HEK293 (cell line): ENCODE results near the gene TAS1R3.
A peak's percentile ranks its signal among the peaks of the same experiment; 100 is the strongest.

ENCODE experiments used
- BCL11B ChIP-seq: fragments of 450-650 bp; formaldehyde crosslinking; IDR thresholded peaks from 2 replicates; pipeline ENCODE4 v1.5.1; 2016; ENCODE audit warnings: low read depth, missing biosample characterization, missing genetic modification characterization
- GLI4 ChIP-seq: fragments of 450-650 bp; formaldehyde crosslinking; IDR thresholded peaks from 2 replicates; pipeline ENCODE4 v1.5.1; 2016; ENCODE audit warnings: missing biosample characterization, missing genetic modification characterization
- GLIS1 ChIP-seq: fragments of 450-650 bp; formaldehyde crosslinking; IDR thresholded peaks from 2 replicates; pipeline ENCODE4 v1.5.1; 2016; ENCODE audit warnings: missing biosample characterization, missing genetic modification characterization
- OVOL3 ChIP-seq: fragments of 450-650 bp; formaldehyde crosslinking; IDR thresholded peaks from 2 replicates; pipeline ENCODE4 v1.5.1; 2016; ENCODE audit warnings: missing biosample characterization, missing genetic modification characterization
- REPIN1 ChIP-seq: fragments of 450-650 bp; formaldehyde crosslinking; IDR thresholded peaks from 2 replicates; pipeline ENCODE4 v1.5.1; 2017; ENCODE audit warnings: missing biosample characterization, missing genetic modification characterization, low read depth
- ZBTB1 ChIP-seq: fragments of 450-650 bp; formaldehyde crosslinking; IDR thresholded peaks from 2 replicates; pipeline ENCODE4 v1.5.1; 2016; ENCODE audit warnings: missing biosample characterization, missing genetic modification characterization
- ZNF175 ChIP-seq: fragments of 450-650 bp; formaldehyde crosslinking; IDR thresholded peaks from 2 replicates; pipeline ENCODE4 v1.5.1; 2016; ENCODE audit warnings: missing biosample characterization, missing genetic modification characterization
- ZNF19 ChIP-seq: fragments of 450-650 bp; formaldehyde crosslinking; IDR thresholded peaks from 2 replicates; pipeline ENCODE4; 2016; ENCODE audit warnings: missing biosample characterization, missing genetic modification characterization, low read depth
- ZNF266 ChIP-seq: fragments of 450-650 bp; formaldehyde crosslinking; IDR thresholded peaks from 2 replicates; pipeline ENCODE4 v1.5.1; 2016; ENCODE audit warnings: missing biosample characterization, missing genetic modification characterization, low read depth
- ZNF302 ChIP-seq: fragments of 450-650 bp; formaldehyde crosslinking; IDR thresholded peaks from 2 replicates; pipeline ENCODE4 v1.5.1; 2016; ENCODE audit warnings: missing biosample characterization, missing genetic modification characterization, low read depth
- ZNF423 ChIP-seq: fragments of 450-650 bp; formaldehyde crosslinking; IDR thresholded peaks from 2 replicates; pipeline ENCODE4 v1.5.1; 2016; ENCODE audit warnings: missing biosample characterization, missing genetic modification characterization
- ZNF600 ChIP-seq: fragments of 450-650 bp; formaldehyde crosslinking; IDR thresholded peaks from 2 replicates; pipeline ENCODE4 v1.5.1; 2016; ENCODE audit warnings: missing biosample characterization, missing genetic modification characterization
- ZNF610 ChIP-seq: fragments of 450-650 bp; formaldehyde crosslinking; IDR thresholded peaks from 2 replicates; pipeline ENCODE4 v1.5.1; 2016; ENCODE audit warnings: missing biosample characterization, missing genetic modification characterization, borderline replicate concordance
- ZNF624 ChIP-seq: fragments of 450-650 bp; formaldehyde crosslinking; IDR thresholded peaks from 2 replicates; pipeline ENCODE4 v1.5.1; 2017; ENCODE audit warnings: missing biosample characterization, missing genetic modification characterization
- ZNF677 ChIP-seq: fragments of 450-650 bp; IDR thresholded peaks from 2 replicates; pipeline ENCODE4 v1.5.0; 2018; ENCODE audit warnings: missing biosample characterization, mild to moderate bottlenecking, missing genetic modification characterization, moderate library complexity
- ZSCAN23 ChIP-seq: fragments of 450-650 bp; formaldehyde crosslinking; IDR thresholded peaks from 2 replicates; pipeline ENCODE4 v1.5.1; 2016; ENCODE audit warnings: missing biosample characterization, missing genetic modification characterization
- TF ChIP-seq, protein P1 (sequence below): fragments of 450-650 bp; formaldehyde crosslinking; IDR thresholded peaks from 2 replicates; pipeline ENCODE4 v1.5.1; 2016; ENCODE audit warnings: missing biosample characterization, missing genetic modification characterization, low read depth
- TF ChIP-seq, protein P2 (sequence below): fragments of 450-650 bp; formaldehyde crosslinking; IDR thresholded peaks from 2 replicates; pipeline ENCODE4 v1.5.1; 2016; ENCODE audit warnings: missing biosample characterization, missing genetic modification characterization
- TF ChIP-seq, protein P3 (sequence below): fragments of 450-650 bp; formaldehyde crosslinking; IDR thresholded peaks from 2 replicates; pipeline ENCODE4 v1.5.1; 2017; ENCODE audit warnings: missing biosample characterization, missing genetic modification characterization
- TF ChIP-seq, protein P4 (sequence below): fragments of 450-650 bp; formaldehyde crosslinking; IDR thresholded peaks from 2 replicates; pipeline ENCODE4 v1.5.1; 2016; ENCODE audit warnings: missing biosample characterization, missing genetic modification characterization
- TF ChIP-seq, protein P5 (sequence below): fragments of 450-650 bp; formaldehyde crosslinking; IDR thresholded peaks from 2 replicates; pipeline ENCODE4 v1.5.1; 2017; ENCODE audit warnings: missing biosample characterization, missing genetic modification characterization
- TF ChIP-seq, protein P6 (sequence below): fragments of 450-650 bp; formaldehyde crosslinking; IDR thresholded peaks from 2 replicates; pipeline ENCODE4 v1.5.1; 2016; ENCODE audit warnings: missing biosample characterization, missing genetic modification characterization
- TF ChIP-seq, protein P7 (sequence below): fragments of 450-650 bp; formaldehyde crosslinking; IDR thresholded peaks from 2 replicates; pipeline ENCODE4 v1.5.1; 2016; ENCODE audit warnings: missing biosample characterization, missing genetic modification characterization
- TF ChIP-seq, protein P8 (sequence below): fragments of 450-650 bp; formaldehyde crosslinking; IDR thresholded peaks from 2 replicates; pipeline ENCODE4 v1.5.1; 2016; ENCODE audit warnings: missing biosample characterization, missing genetic modification characterization, borderline replicate concordance

Gene TAS1R3

DNA sequence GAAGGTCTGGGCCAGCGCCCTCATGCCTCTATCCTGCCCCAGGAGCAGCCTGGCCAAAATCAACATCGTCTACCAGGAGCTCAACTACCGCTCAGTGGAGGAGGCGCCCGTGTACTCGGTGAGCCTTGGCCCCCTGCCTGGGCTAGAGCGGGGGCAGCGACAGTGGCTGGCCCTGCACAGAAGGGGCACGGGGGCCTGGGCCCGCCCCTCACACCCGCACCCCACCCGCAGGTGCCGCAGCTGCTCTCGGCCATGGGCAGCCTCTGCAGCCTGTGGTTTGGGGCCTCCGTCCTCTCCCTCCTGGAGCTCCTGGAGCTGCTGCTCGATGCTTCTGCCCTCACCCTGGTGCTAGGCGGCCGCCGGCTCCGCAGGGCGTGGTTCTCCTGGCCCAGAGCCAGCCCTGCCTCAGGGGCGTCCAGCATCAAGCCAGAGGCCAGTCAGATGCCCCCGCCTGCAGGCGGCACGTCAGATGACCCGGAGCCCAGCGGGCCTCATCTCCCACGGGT lies 40.0 kb upstream of the TAS1R3 start (continued):
- TF ChIP-seq, protein P1, sequence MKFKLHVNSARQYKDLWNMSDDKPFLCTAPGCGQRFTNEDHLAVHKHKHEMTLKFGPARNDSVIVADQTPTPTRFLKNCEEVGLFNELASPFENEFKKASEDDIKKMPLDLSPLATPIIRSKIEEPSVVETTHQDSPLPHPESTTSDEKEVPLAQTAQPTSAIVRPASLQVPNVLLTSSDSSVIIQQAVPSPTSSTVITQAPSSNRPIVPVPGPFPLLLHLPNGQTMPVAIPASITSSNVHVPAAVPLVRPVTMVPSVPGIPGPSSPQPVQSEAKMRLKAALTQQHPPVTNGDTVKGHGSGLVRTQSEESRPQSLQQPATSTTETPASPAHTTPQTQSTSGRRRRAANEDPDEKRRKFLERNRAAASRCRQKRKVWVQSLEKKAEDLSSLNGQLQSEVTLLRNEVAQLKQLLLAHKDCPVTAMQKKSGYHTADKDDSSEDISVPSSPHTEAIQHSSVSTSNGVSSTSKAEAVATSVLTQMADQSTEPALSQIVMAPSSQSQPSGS: no peak
- TF ChIP-seq, protein P2, sequence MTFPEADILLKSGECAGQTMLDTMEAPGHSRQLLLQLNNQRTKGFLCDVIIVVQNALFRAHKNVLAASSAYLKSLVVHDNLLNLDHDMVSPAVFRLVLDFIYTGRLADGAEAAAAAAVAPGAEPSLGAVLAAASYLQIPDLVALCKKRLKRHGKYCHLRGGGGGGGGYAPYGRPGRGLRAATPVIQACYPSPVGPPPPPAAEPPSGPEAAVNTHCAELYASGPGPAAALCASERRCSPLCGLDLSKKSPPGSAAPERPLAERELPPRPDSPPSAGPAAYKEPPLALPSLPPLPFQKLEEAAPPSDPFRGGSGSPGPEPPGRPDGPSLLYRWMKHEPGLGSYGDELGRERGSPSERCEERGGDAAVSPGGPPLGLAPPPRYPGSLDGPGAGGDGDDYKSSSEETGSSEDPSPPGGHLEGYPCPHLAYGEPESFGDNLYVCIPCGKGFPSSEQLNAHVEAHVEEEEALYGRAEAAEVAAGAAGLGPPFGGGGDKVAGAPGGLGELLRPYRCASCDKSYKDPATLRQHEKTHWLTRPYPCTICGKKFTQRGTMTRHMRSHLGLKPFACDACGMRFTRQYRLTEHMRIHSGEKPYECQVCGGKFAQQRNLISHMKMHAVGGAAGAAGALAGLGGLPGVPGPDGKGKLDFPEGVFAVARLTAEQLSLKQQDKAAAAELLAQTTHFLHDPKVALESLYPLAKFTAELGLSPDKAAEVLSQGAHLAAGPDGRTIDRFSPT: 0 out of 2 replicates have a peak, but pooled peaks have one; percentile 23
- TF ChIP-seq, protein P3, sequence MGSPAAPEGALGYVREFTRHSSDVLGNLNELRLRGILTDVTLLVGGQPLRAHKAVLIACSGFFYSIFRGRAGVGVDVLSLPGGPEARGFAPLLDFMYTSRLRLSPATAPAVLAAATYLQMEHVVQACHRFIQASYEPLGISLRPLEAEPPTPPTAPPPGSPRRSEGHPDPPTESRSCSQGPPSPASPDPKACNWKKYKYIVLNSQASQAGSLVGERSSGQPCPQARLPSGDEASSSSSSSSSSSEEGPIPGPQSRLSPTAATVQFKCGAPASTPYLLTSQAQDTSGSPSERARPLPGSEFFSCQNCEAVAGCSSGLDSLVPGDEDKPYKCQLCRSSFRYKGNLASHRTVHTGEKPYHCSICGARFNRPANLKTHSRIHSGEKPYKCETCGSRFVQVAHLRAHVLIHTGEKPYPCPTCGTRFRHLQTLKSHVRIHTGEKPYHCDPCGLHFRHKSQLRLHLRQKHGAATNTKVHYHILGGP: no peak
- TF ChIP-seq ZNF610 (no peak), GLIS1 (tag by site-specific recombination) (peak; percentile 60), REPIN1 (tag by site-specific recombination) (no peak), ZBTB1 (no peak), ZNF677 (tag by site-specific recombination) (no peak), ZNF266 (tag by site-specific recombination) (no peak), ZNF19 (tag by site-specific recombination) (no peak), BCL11B (tag by site-specific recombination) (0 out of 2 replicates have a peak, but pooled peaks have one; percentile 26), ZNF600 (tag by site-specific recombination) (no peak), ZNF624 (tag by site-specific recombination) (no peak), ZNF302 (no peak), ZNF175 (no peak), ZSCAN23 (tag by site-specific recombination) (no peak), ZNF423 (tag by site-specific recombination) (peak; percentile 18; the same call in 1 of the 2 replicates), GLI4 (tag by site-specific recombination) (no peak), OVOL3 (tag by site-specific recombination) (no peak)
- TF ChIP-seq, protein P4, sequence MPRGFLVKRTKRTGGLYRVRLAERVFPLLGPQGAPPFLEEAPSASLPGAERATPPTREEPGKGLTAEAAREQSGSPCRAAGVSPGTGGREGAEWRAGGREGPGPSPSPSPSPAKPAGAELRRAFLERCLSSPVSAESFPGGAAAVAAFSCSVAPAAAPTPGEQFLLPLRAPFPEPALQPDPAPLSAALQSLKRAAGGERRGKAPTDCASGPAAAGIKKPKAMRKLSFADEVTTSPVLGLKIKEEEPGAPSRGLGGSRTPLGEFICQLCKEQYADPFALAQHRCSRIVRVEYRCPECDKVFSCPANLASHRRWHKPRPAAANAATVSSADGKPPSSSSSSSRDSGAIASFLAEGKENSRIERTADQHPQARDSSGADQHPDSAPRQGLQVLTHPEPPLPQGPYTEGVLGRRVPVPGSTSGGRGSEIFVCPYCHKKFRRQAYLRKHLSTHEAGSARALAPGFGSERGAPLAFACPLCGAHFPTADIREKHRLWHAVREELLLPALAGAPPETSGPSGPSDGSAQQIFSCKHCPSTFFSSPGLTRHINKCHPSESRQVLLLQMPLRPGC (tag by site-specific recombination): no peak
- TF ChIP-seq, protein P5, sequence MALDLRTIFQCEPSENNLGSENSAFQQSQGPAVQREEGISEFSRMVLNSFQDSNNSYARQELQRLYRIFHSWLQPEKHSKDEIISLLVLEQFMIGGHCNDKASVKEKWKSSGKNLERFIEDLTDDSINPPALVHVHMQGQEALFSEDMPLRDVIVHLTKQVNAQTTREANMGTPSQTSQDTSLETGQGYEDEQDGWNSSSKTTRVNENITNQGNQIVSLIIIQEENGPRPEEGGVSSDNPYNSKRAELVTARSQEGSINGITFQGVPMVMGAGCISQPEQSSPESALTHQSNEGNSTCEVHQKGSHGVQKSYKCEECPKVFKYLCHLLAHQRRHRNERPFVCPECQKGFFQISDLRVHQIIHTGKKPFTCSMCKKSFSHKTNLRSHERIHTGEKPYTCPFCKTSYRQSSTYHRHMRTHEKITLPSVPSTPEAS: no peak
- TF ChIP-seq, protein P6, sequence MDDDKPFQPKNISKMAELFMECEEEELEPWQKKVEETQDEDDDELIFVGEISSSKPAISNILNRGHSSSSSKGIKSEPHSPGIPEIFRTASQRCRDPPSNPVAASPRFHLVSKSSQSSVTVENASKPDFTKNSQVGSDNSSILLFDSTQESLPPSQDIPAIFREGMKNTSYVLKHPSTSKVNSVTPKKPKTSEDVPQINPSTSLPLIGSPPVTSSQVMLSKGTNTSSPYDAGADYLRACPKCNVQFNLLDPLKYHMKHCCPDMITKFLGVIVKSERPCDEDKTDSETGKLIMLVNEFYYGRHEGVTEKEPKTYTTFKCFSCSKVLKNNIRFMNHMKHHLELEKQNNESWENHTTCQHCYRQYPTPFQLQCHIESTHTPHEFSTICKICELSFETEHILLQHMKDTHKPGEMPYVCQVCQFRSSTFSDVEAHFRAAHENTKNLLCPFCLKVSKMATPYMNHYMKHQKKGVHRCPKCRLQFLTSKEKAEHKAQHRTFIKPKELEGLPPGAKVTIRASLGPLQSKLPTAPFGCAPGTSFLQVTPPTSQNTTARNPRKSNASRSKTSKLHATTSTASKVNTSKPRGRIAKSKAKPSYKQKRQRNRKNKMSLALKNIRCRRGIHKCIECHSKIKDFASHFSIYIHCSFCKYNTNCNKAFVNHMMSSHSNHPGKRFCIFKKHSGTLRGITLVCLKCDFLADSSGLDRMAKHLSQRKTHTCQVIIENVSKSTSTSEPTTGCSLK (tag by site-specific recombination): no peak
- TF ChIP-seq, protein P7, sequence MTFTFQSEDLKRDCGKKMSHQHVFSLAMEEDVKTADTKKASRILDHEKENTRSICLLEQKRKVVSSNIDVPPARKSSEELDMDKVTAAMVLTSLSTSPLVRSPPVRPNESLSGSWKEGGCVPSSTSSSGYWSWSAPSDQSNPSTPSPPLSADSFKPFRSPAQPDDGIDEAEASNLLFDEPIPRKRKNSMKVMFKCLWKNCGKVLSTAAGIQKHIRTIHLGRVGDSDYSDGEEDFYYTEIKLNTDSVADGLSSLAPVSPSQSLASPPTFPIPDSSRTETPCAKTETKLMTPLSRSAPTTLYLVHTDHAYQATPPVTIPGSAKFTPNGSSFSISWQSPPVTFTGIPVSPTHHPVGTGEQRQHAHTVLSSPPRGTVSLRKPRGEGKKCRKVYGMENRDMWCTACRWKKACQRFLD (tag by site-specific recombination): no peak
- TF ChIP-seq, protein P8, sequence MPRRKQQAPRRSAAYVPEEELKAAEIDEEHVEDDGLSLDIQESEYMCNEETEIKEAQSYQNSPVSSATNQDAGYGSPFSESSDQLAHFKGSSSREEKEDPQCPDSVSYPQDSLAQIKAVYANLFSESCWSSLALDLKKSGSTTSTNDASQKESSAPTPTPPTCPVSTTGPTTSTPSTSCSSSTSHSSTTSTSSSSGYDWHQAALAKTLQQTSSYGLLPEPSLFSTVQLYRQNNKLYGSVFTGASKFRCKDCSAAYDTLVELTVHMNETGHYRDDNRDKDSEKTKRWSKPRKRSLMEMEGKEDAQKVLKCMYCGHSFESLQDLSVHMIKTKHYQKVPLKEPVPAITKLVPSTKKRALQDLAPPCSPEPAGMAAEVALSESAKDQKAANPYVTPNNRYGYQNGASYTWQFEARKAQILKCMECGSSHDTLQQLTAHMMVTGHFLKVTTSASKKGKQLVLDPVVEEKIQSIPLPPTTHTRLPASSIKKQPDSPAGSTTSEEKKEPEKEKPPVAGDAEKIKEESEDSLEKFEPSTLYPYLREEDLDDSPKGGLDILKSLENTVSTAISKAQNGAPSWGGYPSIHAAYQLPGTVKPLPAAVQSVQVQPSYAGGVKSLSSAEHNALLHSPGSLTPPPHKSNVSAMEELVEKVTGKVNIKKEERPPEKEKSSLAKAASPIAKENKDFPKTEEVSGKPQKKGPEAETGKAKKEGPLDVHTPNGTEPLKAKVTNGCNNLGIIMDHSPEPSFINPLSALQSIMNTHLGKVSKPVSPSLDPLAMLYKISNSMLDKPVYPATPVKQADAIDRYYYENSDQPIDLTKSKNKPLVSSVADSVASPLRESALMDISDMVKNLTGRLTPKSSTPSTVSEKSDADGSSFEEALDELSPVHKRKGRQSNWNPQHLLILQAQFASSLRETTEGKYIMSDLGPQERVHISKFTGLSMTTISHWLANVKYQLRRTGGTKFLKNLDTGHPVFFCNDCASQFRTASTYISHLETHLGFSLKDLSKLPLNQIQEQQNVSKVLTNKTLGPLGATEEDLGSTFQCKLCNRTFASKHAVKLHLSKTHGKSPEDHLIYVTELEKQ (tag by site-specific recombination): no peak
